Epithelial cell of esophagus (primary cell): Measurements from ENCODE around the gene STAT1.

Experiments used
- DNase-seq: peaks from one replicate; pipeline ENCODE4 v3.0.0; 2010; ENCODE audit warnings: low read depth
- H3K4me3 ChIP-seq: 2 replicates; pipeline ENCODE4 v1.5.1; 2011; ENCODE audit warnings: mild to moderate bottlenecking, low read length, control low read depth
- TF ChIP-seq, protein P1 (sequence below): IDR thresholded peaks from 2 replicates; pipeline ENCODE4 v1.5.1; 2011; ENCODE audit warnings: low read depth, mild to moderate bottlenecking, low read length, control low read depth, inconsistent platforms; ENCODE audit not compliant: insufficient read depth; ENCODE audit errors: missing control alignments

STAT1 gene

DNA sequence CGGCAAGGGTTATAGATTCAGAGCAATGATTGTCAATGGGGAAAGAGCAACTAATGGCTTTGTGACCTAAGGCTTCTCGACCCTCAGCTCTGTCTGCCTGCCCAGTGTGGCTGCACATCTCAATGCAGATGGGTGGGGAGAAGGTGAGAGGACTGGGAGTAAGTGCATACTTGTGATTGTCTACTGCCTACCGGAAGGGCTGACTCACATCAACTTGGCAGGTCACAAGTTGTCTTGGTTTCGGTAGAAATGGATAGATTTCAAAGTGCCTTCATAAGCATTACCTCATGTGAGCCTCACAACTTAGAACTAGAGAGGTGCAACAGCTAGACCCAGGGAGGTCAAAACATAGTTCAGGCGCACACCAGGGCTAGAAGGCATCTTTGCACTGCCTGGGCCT is 29.4 kb downstream of the STAT1 start:
- TF ChIP-seq, protein P1, sequence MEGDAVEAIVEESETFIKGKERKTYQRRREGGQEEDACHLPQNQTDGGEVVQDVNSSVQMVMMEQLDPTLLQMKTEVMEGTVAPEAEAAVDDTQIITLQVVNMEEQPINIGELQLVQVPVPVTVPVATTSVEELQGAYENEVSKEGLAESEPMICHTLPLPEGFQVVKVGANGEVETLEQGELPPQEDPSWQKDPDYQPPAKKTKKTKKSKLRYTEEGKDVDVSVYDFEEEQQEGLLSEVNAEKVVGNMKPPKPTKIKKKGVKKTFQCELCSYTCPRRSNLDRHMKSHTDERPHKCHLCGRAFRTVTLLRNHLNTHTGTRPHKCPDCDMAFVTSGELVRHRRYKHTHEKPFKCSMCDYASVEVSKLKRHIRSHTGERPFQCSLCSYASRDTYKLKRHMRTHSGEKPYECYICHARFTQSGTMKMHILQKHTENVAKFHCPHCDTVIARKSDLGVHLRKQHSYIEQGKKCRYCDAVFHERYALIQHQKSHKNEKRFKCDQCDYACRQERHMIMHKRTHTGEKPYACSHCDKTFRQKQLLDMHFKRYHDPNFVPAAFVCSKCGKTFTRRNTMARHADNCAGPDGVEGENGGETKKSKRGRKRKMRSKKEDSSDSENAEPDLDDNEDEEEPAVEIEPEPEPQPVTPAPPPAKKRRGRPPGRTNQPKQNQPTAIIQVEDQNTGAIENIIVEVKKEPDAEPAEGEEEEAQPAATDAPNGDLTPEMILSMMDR, result no peak
- DNase-seq, result peak; percentile 94
- H3K4me3 ChIP-seq, result no peak overlapping the region

- TF ChIP-seq, protein P1, result no peak
- no peak for DNase-seq
- no peak overlapping the region for H3K4me3 ChIP-seq
Measured at GRCh38 chr2:190982262-190983034, 31.5 kb downstream of the STAT1 start.

DNA sequence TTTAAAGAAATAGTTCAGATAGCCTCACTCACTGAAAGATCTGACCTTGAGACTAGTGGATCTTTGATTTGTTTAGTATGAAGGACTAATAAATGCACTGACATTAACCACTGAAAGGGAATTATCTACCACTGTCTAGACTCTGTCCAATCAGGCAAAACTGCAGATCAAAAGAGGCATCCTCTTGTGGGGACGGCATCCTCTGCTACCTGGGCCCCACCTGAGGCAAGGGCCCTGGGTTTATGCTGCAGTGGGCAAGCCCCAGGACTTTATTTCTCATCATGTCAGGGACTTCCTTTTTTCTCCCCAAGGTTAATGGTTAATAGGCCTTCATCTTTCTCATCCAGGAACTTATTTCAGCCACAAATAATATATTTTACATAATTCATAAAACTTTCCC is 32.2 kb downstream of the STAT1 start:
- TF ChIP-seq, protein P1, result no peak
- no peak overlapping the region for H3K4me3 ChIP-seq
- no peak for DNase-seq

- no peak for DNase-seq
- no peak overlapping the region for H3K4me3 ChIP-seq
- TF ChIP-seq, protein P1, result no peak
Measured at GRCh38 chr2:190981333-190981732, 32.6 kb downstream of the STAT1 start.

DNA sequence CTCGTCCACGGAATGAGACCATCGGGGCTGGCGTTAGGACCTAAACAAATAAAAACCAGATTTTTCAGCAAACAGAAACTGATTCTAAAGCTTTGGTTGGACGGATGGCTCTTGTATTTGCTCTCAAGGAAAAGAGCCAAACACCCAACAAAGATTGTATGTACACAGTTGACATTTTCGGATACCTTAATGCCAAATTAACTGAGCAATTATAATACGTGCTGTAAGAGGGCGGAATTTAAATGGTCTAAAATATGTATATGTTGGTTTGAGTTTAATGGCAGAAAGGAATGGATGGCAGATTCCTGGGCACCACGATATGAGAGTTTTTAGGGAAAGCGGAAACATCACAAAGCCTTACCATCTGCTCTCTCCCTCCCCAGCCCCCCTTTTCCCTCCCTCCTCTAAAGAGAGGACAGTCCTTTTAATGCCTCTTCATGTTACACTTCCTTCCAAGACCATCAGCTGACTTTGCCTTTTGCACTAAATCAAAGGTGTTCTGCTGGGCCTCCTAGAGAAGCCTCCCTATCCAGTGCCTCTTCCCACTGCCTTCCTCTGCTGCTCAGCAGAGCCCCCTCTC is 33.3 kb downstream of the STAT1 start:
- TF ChIP-seq, protein P1, result no peak
- no peak overlapping the region for H3K4me3 ChIP-seq
- DNase-seq, result no peak

DNA sequence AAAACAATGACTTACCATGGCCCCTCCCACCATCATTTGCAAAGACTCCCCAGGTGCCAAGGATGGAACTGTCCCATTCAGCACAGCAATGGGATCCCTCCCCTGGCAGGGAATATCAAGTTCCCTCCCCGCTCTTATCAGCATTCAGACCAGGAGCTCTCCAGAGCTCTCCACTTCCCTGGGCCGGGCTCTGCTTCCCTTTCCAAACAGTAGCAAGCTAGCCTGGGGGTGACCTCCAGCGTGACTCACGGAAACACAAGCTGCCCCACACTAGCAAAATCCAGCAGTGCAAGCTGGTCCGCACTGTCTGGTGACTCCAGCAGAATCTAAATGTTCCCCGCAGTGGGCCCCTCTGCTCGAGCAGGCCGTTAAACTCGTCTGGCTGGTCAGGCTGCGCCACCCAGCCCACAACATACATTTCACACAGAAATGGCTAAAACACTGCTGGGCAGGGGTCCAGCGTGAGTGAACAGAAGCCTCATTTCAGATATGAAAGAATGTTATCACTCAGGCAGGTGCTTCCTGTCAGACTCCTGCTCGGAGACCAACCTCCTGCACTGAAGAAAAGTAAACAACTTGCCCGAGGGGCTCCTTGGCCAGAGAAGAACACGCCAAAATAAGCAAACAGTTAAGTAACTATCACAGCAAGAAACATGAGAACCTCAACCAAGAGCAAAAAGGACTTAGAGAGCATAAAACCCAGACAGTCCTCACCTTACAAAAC is 33.9 kb downstream of the STAT1 start:
- no peak overlapping the region for H3K4me3 ChIP-seq
- DNase-seq, result peak; percentile 91
- TF ChIP-seq, protein P1, result no peak
